HG02943 (cell line): ENCODE measurements around the gene STATH.
"Not testable (repeated sequence)": the region's sequence is repeated elsewhere in the genome, so short reads cannot be mapped to it uniquely, and the experiment has no call there.

Experiments
- ATAC-seq: cut with Tn5 transposase; IDR thresholded peaks from one replicate; pipeline ENCODE4 v1.9.1; 2021; ENCODE audit warnings: mild to moderate bottlenecking, low read depth, moderate library complexity; ENCODE audit not compliant: unreplicated experiment

The STATH gene

GRCh38 chr4:70050138-70050537 is 54.4 kb downstream of the STATH start, which contains the start of gene HTN1:
Gene HTN1 (plus strand): TSS chr4:70050438. CDS start chr4:70053077, 2,639 bp downstream.
- not testable (repeated sequence) for ATAC-seq
